Stimulated activated CD8-positive, alpha-beta memory T cell treated with anti-CD3 and anti-CD28 coated beads, Interleukin-15, amount 100 ng/mL, for 1 hour (primary cell): ENCODE data around the gene SESN3.
"Not testable (repeated sequence)": the region's sequence is repeated elsewhere in the genome, so short reads cannot be mapped to it uniquely, and the experiment has no call there.

Experiments
- DNase-seq: peaks from one replicate; pipeline ENCODE4 v3.0.0-alpha.2; 2020; ENCODE audit warnings: low read depth

SESN3 gene

GRCh38 chr11:95150956-95151684 lies 79.9 kb downstream of the SESN3 start:
- DNase-seq = peak; percentile 82

GRCh38 chr11:95149651-95150364 lies 81.2 kb downstream of the SESN3 start:
- DNase-seq = no peak

- no peak for DNase-seq
These were observed 82.1 kb downstream of the SESN3 start for GRCh38 chr11:95148938-95149337.

- no peak for DNase-seq
These were observed 82.6 kb downstream of the SESN3 start for GRCh38 chr11:95148406-95148805.

- no peak for DNase-seq
These were observed 83.6 kb downstream of the SESN3 start for GRCh38 chr11:95147364-95147905.

- DNase-seq = no peak
These were observed 85.5 kb downstream of the SESN3 start for GRCh38 chr11:95145430-95146060.

GRCh38 chr11:95144313-95145235 lies 86.4 kb downstream of the SESN3 start:
- DNase-seq = no peak

- no peak for DNase-seq
These were observed 87.8 kb downstream of the SESN3 start for GRCh38 chr11:95143106-95143681.

GRCh38 chr11:95142431-95142830 lies 88.6 kb downstream of the SESN3 start:
- no peak for DNase-seq

- no peak for DNase-seq
These were observed 90.5 kb downstream of the SESN3 start for GRCh38 chr11:95140397-95141033.

- no peak for DNase-seq
These were observed 92.6 kb downstream of the SESN3 start for GRCh38 chr11:95138448-95138847.

GRCh38 chr11:95137299-95137698 lies 93.7 kb downstream of the SESN3 start:
- DNase-seq = no peak

GRCh38 chr11:95136747-95137146 lies 94.3 kb downstream of the SESN3 start:
- not testable (repeated sequence) for DNase-seq

GRCh38 chr11:95135880-95136279 lies 95.1 kb downstream of the SESN3 start:
- no peak for DNase-seq

GRCh38 chr11:95135155-95135554 lies 95.8 kb downstream of the SESN3 start:
- no peak for DNase-seq

- no peak for DNase-seq
These were observed 96.5 kb downstream of the SESN3 start for GRCh38 chr11:95134491-95134890.

GRCh38 chr11:95132956-95133355 lies 98.0 kb downstream of the SESN3 start:
- no peak for DNase-seq

- DNase-seq = no peak
These were observed 102.4 kb downstream of the SESN3 start for GRCh38 chr11:95128602-95129001.

- DNase-seq = no peak
These were observed 107.4 kb downstream of the SESN3 start for GRCh38 chr11:95123556-95123955.

GRCh38 chr11:95121698-95122097 lies 109.3 kb downstream of the SESN3 start:
- no peak for DNase-seq
